CD4-positive, alpha-beta T cell (primary cell): ENCODE measurements around the gene PLAC8L1. TPM values are rescaled to one million over a fixed set of nuclear protein-coding genes. Genes with fewer than 3 reads are reported as not detected.
A peak's percentile ranks its signal among the peaks of the same experiment; 100 is the strongest.
"Not testable (repeated sequence)": the region's sequence is repeated elsewhere in the genome, so short reads cannot be mapped to it uniquely, and the experiment has no call there.

ENCODE experiments used
- ATAC-seq: fragments of 200-7000 bp; cut with Tn5 transposase; one replicate; pipeline ENCODE4 v1.10.0; 2022; ENCODE audit warnings: mild to moderate bottlenecking; ENCODE audit not compliant: poor library complexity
- CTCF ChIA-PET: fragments of 350-600 bp; sonication (Branson Sonifier 250); formaldehyde crosslinking; loops from one replicate; lab custom pipeline; 2021; ENCODE audit warnings: antibody characterized with exemption, inconsistent platforms; lab: Charles Lee
- POLR2A ChIA-PET: fragments of 350-600 bp; sonication (Branson Sonifier 250); formaldehyde crosslinking; loops from one replicate; lab custom pipeline; 2021; ENCODE audit warnings: antibody characterized with exemption, inconsistent platforms; lab: Charles Lee
- DNase-seq, 14 experiments: peaks; one replicate each; pipeline ENCODE4 v3.0.0-alpha.2; 2013 to 2020; ENCODE audit warnings: mixed read lengths in 2 of 14
- H3K27ac ChIP-seq, 2 donors: one replicate each; pipeline versions ENCODE4 v1.5.1 to v1.7.0; 2013; ENCODE audit warnings: low read length in 2 of 2, low read depth in 1 of 2, mild to moderate bottlenecking in 1 of 2
- H3K27me3 ChIP-seq, 2 experiments: 1 replicate in 1 of 2; 2 replicates in 1 of 2; pipeline versions ENCODE4 v1.6.1 to v1.7.0; 2013; ENCODE audit warnings: low read length in 2 of 2, control low read depth in 1 of 2, mild to moderate bottlenecking in 1 of 2, moderate library complexity in 1 of 2; ENCODE audit not compliant: insufficient read depth in 2 of 2, control insufficient read depth in 1 of 2
- H3K36me3 ChIP-seq: one replicate; pipeline ENCODE4 v1.6.1; 2013; ENCODE audit warnings: low read length, control low read depth; ENCODE audit not compliant: insufficient read depth
- H3K4me1 ChIP-seq: one replicate; pipeline ENCODE4 v1.6.1; 2013; ENCODE audit warnings: low read length, control low read depth; ENCODE audit not compliant: insufficient read depth
- H3K4me3 ChIP-seq: one replicate; pipeline ENCODE4 v1.5.1; 2013; ENCODE audit warnings: mild to moderate bottlenecking, low read length, moderate library complexity
- H3K9me3 ChIP-seq, 2 experiments: 1 replicate in 1 of 2; 2 replicates in 1 of 2; pipeline versions ENCODE4 v1.6.1 to v1.7.0; 2013; ENCODE audit warnings: low read length in 2 of 2, mild to moderate bottlenecking in 2 of 2, control low read depth in 1 of 2, moderate library complexity in 1 of 2; ENCODE audit not compliant: control insufficient read depth in 1 of 2, insufficient read depth in 1 of 2
- H3K27ac Mint-ChIP-seq: one replicate; pipeline ENCODE4 v1.8.0; 2020; ENCODE audit warnings: mixed read lengths
- H3K27me3 Mint-ChIP-seq: one replicate; pipeline ENCODE4 v1.8.0; 2021; ENCODE audit warnings: mixed read lengths
- H3K36me3 Mint-ChIP-seq: one replicate; pipeline ENCODE4 v1.8.0; 2021; ENCODE audit warnings: low read depth, mixed read lengths
- H3K4me1 Mint-ChIP-seq: one replicate; pipeline ENCODE4 v1.8.0; 2021; ENCODE audit warnings: low read depth, mixed read lengths
- H3K4me3 Mint-ChIP-seq: one replicate; pipeline ENCODE4 v1.8.0; 2020; ENCODE audit warnings: mild to moderate bottlenecking, mixed read lengths
- H3K9me3 Mint-ChIP-seq: one replicate; pipeline ENCODE4 v1.8.0; 2020; ENCODE audit warnings: mixed read lengths
- CTCF ChIP-seq: fragments of 200-600 bp; IDR thresholded peaks from one replicate; pipeline ENCODE4 v1.8.0; 2022; ENCODE audit warnings: antibody characterized with exemption, mild to moderate bottlenecking
- intact Hi-C, 2 experiments: fragments of 100-400 bp; cut with DNase I in 1 of 2; cut with micrococcal nuclease in 1 of 2; formaldehyde crosslinking; loops; one replicate each; pipeline versions ENCODE4 v1.15.1 to v1.9.0; 2023 to 2025; cut with DNase I, micrococcal nuclease
- total RNA-seq, 174 experiments: library from RNA in 2 of 174; stranded (reverse) in 2 of 174; gene quantifications; one replicate each; pipeline ENCODE4 v1.2.3 and lab custom pipeline; 2021 to 2026

PLAC8L1 gene
- total RNA-seq, 2 experiments from 2014 or later: 0.56 TPM; not detected in 1

GRCh38 chr5:146111409-146111808 is 6.0 kb upstream of the PLAC8L1 start:
- no peaks in the 10 kb centered on the region for H3K4me1 ChIP-seq
- intact Hi-C loops: no loop called here
- Mint-ChIP-seq H3K27me3 (no peaks in the 10 kb centered on the region), H3K36me3 (peaks cover 38% of the 10 kb centered on the region), H3K9me3 (no peaks in the 10 kb centered on the region), H3K4me1 (no peaks in the 10 kb centered on the region), H3K4me3 (no peak overlapping the region), H3K27ac (peak overlapping the region; percentile 42)
- DNase-seq (no peak), ATAC-seq (no peak)
- ChIA-PET POLR2A (no interaction called here), CTCF (no interaction called here)
- no peak overlapping the region for H3K27ac ChIP-seq
- H3K4me3 ChIP-seq: no peak overlapping the region
- H3K36me3 ChIP-seq: peaks cover 23% of the 10 kb centered on the region
- H3K9me3 ChIP-seq: no peaks in the 10 kb centered on the region
- no peak for TF ChIP-seq CTCF
- H3K27me3 ChIP-seq: no peaks in the 10 kb centered on the region

GRCh38 chr5:146109379-146109778 is 4.0 kb upstream of the PLAC8L1 start:
- intact Hi-C loops: no loop called here
- H3K4me3 Mint-ChIP-seq: no peak overlapping the region
- CTCF ChIA-PET: interaction anchor here (0.8 kb wide), 1 partner anchor 38 kb away, joined by 3 read pairs; no protein-coding TSS in a partner anchor
- Histone ChIP-seq H3K36me3 (peaks cover 13% of the 10 kb centered on the region), H3K27ac (no peak overlapping the region), H3K4me3 (no peak overlapping the region), H3K4me1 (no peaks in the 10 kb centered on the region), H3K27me3 (no peaks in the 10 kb centered on the region), H3K9me3 (no peaks in the 10 kb centered on the region)
- POLR2A ChIA-PET: interaction anchor here (0.6 kb wide), 1 partner anchor 37 kb away, joined by 3 read pairs; no protein-coding TSS in a partner anchor
- H3K4me1 Mint-ChIP-seq: no peaks in the 10 kb centered on the region
- DNase-seq: no peak
- TF ChIP-seq CTCF: no peak
- no peak for ATAC-seq
- no peaks in the 10 kb centered on the region for H3K27me3 Mint-ChIP-seq
- H3K36me3 Mint-ChIP-seq: peaks cover 20% of the 10 kb centered on the region
- no peak overlapping the region for H3K27ac Mint-ChIP-seq
- H3K9me3 Mint-ChIP-seq: no peaks in the 10 kb centered on the region

- POLR2A ChIA-PET: interaction anchor here (0.6 kb wide), 1 partner anchor 38 kb away, joined by 3 read pairs; no protein-coding TSS in a partner anchor
- H3K36me3 ChIP-seq, H3K4me1 ChIP-seq, H3K4me3 ChIP-seq, H3K27ac Mint-ChIP-seq, H3K4me3 Mint-ChIP-seq, H3K27ac ChIP-seq, H3K4me1 Mint-ChIP-seq, H3K27me3 Mint-ChIP-seq, H3K9me3 Mint-ChIP-seq, ATAC-seq, H3K9me3 ChIP-seq, DNase-seq, intact Hi-C loops, H3K27me3 ChIP-seq: not testable (repeated sequence)
- CTCF ChIA-PET: interaction anchor here (0.8 kb wide), 1 partner anchor 39 kb away, joined by 3 read pairs; no protein-coding TSS in a partner anchor
- peaks cover 16% of the 10 kb centered on the region for H3K36me3 Mint-ChIP-seq
These were observed 3.5 kb upstream of the PLAC8L1 start for GRCh38 chr5:146108870-146109269.

GRCh38 chr5:146107901-146108300 is 2.5 kb upstream of the PLAC8L1 start:
- Histone ChIP-seq H3K27me3 (no peaks in the 10 kb centered on the region), H3K27ac (no peak overlapping the region), H3K36me3 (peaks cover 5% of the 10 kb centered on the region), H3K4me1 (no peaks in the 10 kb centered on the region), H3K9me3 (no peaks in the 10 kb centered on the region), H3K4me3 (no peak overlapping the region)
- CTCF ChIA-PET: no interaction called here
- Mint-ChIP-seq H3K27me3 (no peaks in the 10 kb centered on the region), H3K4me1 (no peaks in the 10 kb centered on the region), H3K36me3 (peaks cover 9% of the 10 kb centered on the region), H3K27ac (no peak overlapping the region), H3K9me3 (no peaks in the 10 kb centered on the region), H3K4me3 (no peak overlapping the region)
- DNase-seq (no peak), ATAC-seq (no peak)
- TF ChIP-seq CTCF: no peak
- POLR2A ChIA-PET: no interaction called here
- intact Hi-C loops: no loop called here
